Measurements from ENCODE around the gene SPHK2. TPM values are rescaled to one million over a fixed set of nuclear protein-coding genes. Genes with fewer than 3 reads are reported as not detected.

SPHK2 gene
- total RNA-seq, 1 experiment from 2014 or later: 19.9 TPM

- H2AFZ ChIP-seq (ENCODE audit: low read depth, low read length, poor library complexity, severe bottlenecking): no peak overlapping the region
- BruUV-seq (replicated peaks): no TSS peak
- intact Hi-C loops (cut with micrococcal nuclease): no loop called here
- TF ChIP-seq, protein P1, sequence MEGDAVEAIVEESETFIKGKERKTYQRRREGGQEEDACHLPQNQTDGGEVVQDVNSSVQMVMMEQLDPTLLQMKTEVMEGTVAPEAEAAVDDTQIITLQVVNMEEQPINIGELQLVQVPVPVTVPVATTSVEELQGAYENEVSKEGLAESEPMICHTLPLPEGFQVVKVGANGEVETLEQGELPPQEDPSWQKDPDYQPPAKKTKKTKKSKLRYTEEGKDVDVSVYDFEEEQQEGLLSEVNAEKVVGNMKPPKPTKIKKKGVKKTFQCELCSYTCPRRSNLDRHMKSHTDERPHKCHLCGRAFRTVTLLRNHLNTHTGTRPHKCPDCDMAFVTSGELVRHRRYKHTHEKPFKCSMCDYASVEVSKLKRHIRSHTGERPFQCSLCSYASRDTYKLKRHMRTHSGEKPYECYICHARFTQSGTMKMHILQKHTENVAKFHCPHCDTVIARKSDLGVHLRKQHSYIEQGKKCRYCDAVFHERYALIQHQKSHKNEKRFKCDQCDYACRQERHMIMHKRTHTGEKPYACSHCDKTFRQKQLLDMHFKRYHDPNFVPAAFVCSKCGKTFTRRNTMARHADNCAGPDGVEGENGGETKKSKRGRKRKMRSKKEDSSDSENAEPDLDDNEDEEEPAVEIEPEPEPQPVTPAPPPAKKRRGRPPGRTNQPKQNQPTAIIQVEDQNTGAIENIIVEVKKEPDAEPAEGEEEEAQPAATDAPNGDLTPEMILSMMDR (IDR thresholded peaks at IDR 0.05 in 2 of 3, conservative IDR thresholded peaks at IDR 0.05 in 1 of 3; ENCODE audit: borderline replicate concordance in 1 of 3, insufficient read depth in 1 of 3, low read depth in 2 of 3, low read length in 2 of 3): no peak
- TF ChIP-seq FOSL1 (IDR thresholded peaks at IDR 0.05; ENCODE audit: low read depth) (no peak), SIN3A (IDR thresholded peaks at IDR 0.05; ENCODE audit: low read depth) (no peak), CBX3 (IDR thresholded peaks at IDR 0.05; ENCODE audit: low read depth) (no peak), ATF3 (IDR thresholded peaks at IDR 0.05) (no peak), TCF7L2 (IDR thresholded peaks at IDR 0.05; ENCODE audit: borderline replicate concordance, extremely low read depth, insufficient read depth, insufficient read length) (no peak), POLR2A (IDR thresholded peaks at IDR 0.05; ENCODE audit: borderline replicate concordance, extremely low read depth, insufficient read depth, insufficient read length) (no peak), SP1 (IDR thresholded peaks at IDR 0.05; ENCODE audit: low read depth) (no peak), EGR1 (IDR thresholded peaks at IDR 0.05; ENCODE audit: low read depth) (no peak), POLR2AphosphoS5 (IDR thresholded peaks at IDR 0.05; ENCODE audit: low read depth, low read length) (no peak; the same call in 1 of the 2 replicates), YY1 (IDR thresholded peaks at IDR 0.05; ENCODE audit: extremely low read depth, insufficient replicate concordance, low read depth, low read length) (no peak)
- no peaks in the 10 kb centered on the region for H3K9me3 ChIP-seq (ENCODE audit: control insufficient read depth in 1 of 2, insufficient read depth in 1 of 2, low read depth in 1 of 2, low read length in 2 of 2)
- peaks cover 18% of the 10 kb centered on the region for H3K79me2 ChIP-seq (ENCODE audit: insufficient read depth, low read length)
- RAD21 ChIA-PET (ENCODE audit: low non-redundant PET in 1 of 2, low total read pairs in 2 of 2, uncharacterized antibody in 2 of 2, unreplicated experiment in 2 of 2): interaction anchor here in 1 of 2 experiments (1.0 kb wide), 1 partner anchor 14 kb away, joined by 3 read pairs; the partner anchor contains the start of genes RPL18 and SPHK2
- peak overlapping the region; percentile 95 for H3K27ac ChIP-seq (ENCODE audit: low read depth, low read length)
- H3K36me3 ChIP-seq (ENCODE audit: control insufficient read depth in 1 of 2, insufficient read depth in 2 of 2, low read length in 2 of 2): peaks cover 2 to 13% of the 10 kb centered on the region in 2 experiments; a peak in 1 of 4 replicates
- POLR2A ChIA-PET: interaction anchor here (0.6 to 2.6 kb wide), 6 partner anchors 9 to 156 kb away, joined by 3 to 16 read pairs (median 7); partner anchors contain the start of genes CA11, RPL18 and SPHK2
- DNase-seq (ENCODE audit: low read depth, low spot score): no peak
- CTCF ChIA-PET: no interaction called here
- H3K4me3 ChIP-seq (replicated peaks in 1 of 2; ENCODE audit: low read depth in 1 of 2, low read length in 2 of 2): peak overlapping the region; percentile 43 to 83
- no peaks in the 10 kb centered on the region for H4K20me1 ChIP-seq (ENCODE audit: insufficient read depth)
- ATAC-seq: no peak
- H3K9me2 ChIP-seq (ENCODE audit: insufficient read depth): no peaks in the 10 kb centered on the region
- H3K4me2 ChIP-seq (ENCODE audit: low read length): peak overlapping the region; percentile 93
- H3K27me3 ChIP-seq (ENCODE audit: insufficient read depth, low read length): no peaks in the 10 kb centered on the region
- peak overlapping the region; percentile 96 for H3K9ac ChIP-seq (ENCODE audit: low read length)
- H3K4me1 ChIP-seq (ENCODE audit: control insufficient read depth in 1 of 2, insufficient read depth in 2 of 2, low read length in 2 of 2): peaks cover 38 to 79% of the 10 kb centered on the region in 2 experiments
Observed at GRCh38 chr19:48633148-48634035, 14.1 kb downstream of the SPHK2 start.
